HL-60/S4 treated with phorbol 12-myristate 13-acetate at 8.2 ng/mL for 4 days and 3 days (cell line): ENCODE measurements around the gene TAS2R20.
"Not testable (repeated sequence)": the region's sequence is repeated elsewhere in the genome, so short reads cannot be mapped to it uniquely, and the experiment has no call there.

Experiments
- in situ Hi-C: fragments of 300-500 bp; cut with MboI; formaldehyde crosslinking; loops from 2 replicates; pipeline ENCODE4 v1.15.0; 2022; ENCODE audit warnings: low sequenced_read_pairs

The TAS2R20 gene, protein sequence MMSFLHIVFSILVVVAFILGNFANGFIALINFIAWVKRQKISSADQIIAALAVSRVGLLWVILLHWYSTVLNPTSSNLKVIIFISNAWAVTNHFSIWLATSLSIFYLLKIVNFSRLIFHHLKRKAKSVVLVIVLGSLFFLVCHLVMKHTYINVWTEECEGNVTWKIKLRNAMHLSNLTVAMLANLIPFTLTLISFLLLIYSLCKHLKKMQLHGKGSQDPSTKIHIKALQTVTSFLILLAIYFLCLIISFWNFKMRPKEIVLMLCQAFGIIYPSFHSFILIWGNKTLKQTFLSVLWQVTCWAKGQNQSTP

GRCh38 chr12:10998204-10998603, at the start of gene TAS2R20:
Gene TAS2R20, minus strand, starts transcription at chr12:10998304. Its CDS starts 429 bp downstream, at chr12:10997875.
- in situ Hi-C loops, result no loop called here

GRCh38 chr12:11041366-11041765, 43.3 kb upstream of the TAS2R20 start:
- in situ Hi-C loops, result not testable (repeated sequence)

- in situ Hi-C loops, result no loop called here
These were observed 42.1 kb upstream of the TAS2R20 start for GRCh38 chr12:11040162-11040561.

- in situ Hi-C loops, result no loop called here
These were observed 41.1 kb upstream of the TAS2R20 start for GRCh38 chr12:11039171-11039570.

DNA sequence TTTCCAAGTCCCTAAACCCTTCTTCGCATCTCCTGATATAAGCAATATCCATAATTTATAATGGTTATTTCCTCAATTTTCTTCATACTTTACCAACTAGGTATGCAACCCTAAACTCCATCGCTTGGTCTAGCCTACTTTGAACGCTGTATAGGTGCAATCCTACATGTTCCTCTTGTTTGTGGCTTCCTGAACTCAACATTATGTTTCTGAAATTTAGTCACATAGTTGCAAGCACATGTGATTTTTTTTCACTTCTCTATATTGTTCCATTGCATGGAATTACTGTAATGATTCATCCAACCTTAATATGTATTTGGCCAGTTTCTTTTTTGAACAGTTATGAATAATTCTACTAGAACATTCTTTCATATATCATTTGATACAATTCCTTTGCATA, 35.9 kb upstream of the TAS2R20 start:
- in situ Hi-C loops, result not testable (repeated sequence)

DNA sequence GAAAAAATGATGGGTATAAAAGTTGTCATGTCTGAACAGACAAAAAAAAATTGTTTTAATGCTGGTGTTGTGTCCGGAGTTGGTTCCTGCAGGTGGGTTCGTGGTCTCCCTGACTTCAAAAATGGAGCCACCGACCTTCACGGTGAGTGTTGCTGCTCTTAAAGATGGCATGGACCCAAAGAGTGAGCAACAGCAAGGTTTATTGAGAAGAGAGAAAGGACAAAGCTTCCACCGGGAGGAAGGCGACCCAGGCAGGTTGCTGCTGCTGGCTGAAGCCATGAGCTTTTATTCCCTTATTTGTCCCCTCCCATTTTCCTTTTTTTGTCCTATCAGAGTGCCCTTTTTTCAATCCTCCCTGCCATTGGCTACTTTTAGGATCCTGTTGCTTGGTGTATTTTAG, 33.2 kb upstream of the TAS2R20 start, which contains the start of gene TAS2R31:
Gene TAS2R31 (minus strand): TSS at position 101 of the 400 bp plus-strand sequence. CDS start 72 bp downstream, at position 29.
- in situ Hi-C loops, result no loop called here

DNA sequence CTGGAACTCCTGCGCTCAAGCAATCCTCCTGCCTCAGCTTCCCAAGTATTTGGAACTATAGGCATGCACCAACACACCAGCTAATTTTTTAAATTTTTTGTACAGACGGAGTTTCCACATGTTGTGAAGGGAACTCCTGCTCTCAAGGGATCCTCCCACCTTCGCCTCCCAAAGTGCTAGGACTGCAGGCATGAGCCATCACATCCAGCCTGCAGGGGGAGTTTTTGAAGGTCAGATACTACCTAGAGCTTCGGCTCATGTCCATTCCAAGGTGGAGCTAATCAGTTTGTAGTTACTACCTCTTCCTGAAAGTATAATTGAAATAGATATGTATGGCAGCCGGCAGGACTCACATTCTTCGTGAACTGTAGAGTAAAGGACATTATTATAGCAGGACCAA, 28.0 kb upstream of the TAS2R20 start:
- in situ Hi-C loops, result no loop called here

- in situ Hi-C loops, result no loop called here
These were observed 25.3 kb upstream of the TAS2R20 start for GRCh38 chr12:11023387-11023786.

- in situ Hi-C loops, result no loop called here
These were observed 24.4 kb upstream of the TAS2R20 start, which contains the start of gene TAS2R19 for GRCh38 chr12:11022520-11022919. Gene TAS2R19, minus strand, starts transcription at chr12:11022620. Its CDS starts 49 bp downstream, at chr12:11022571.

- in situ Hi-C loops, result loop anchor here (5.0 kb wide), 1 partner anchor 55 kb away; no protein-coding TSS in a partner anchor
These were observed 18.8 kb upstream of the TAS2R20 start for GRCh38 chr12:11016937-11017336.

DNA sequence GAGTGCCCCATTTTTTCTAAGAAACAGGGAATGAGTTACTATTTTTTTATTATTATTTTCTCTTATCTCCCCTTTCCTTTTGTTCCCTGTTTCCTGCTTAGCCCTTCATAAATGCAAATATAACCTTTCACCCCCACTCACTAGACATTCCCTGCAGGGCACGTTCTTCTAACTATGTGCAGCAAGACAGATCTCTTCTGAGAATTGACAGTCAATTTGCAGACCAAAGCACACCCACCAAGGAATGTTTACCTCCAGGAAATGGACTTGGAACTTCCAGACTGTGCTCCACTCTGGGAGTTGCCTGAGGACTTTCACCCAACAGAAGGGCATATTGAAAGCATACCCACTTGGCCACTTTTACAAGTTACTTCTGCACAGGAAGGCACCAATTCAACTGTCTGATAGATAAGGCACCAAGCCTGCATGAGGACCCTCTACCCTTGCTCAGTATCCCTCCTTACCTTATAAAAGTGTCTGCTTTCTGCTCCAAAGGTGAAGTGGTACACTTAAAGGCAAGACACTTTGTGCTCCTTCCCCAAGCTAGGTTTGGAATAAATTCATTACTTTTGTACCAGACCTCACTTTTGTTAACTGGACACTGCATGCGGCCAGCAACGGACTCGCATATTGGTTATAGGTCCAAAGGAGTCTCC, 17.8 kb upstream of the TAS2R20 start:
- in situ Hi-C loops, result loop anchor here (5.0 kb wide), 1 partner anchor 56 kb away; no protein-coding TSS in a partner anchor

DNA sequence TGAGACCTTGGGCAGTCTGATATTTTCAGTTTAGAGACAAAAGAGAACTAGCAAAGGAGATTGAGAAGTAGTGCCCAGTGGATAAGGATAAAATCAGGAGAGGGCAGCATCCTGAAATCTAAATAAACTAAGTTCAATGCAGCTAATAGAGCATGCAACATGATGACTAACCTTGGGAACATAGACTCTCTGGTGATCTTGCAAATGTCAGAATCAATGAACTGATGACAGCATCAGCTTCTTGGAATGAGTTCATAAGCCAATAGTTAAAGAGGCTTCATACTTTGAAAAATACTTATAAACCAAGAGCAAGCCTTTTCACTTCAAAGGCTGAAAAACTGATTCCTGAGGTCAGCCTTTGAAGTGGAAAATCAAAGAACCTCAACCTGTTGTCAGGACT, 16.1 kb upstream of the TAS2R20 start:
- in situ Hi-C loops, result no loop called here

GRCh38 chr12:11007608-11008007, 9.5 kb upstream of the TAS2R20 start:
- in situ Hi-C loops, result no loop called here

- in situ Hi-C loops, result no loop called here
These were observed 3.8 kb downstream of the TAS2R20 start for GRCh38 chr12:10994307-10994706.

GRCh38 chr12:10989107-10989506, 9.0 kb downstream of the TAS2R20 start:
- in situ Hi-C loops, result no loop called here

GRCh38 chr12:10986812-10987211, 11.3 kb downstream of the TAS2R20 start, which contains the start of gene TAS2R50:
Gene TAS2R50, minus strand, starts transcription at chr12:10986912. Its CDS starts 52 bp downstream, at chr12:10986860.
- in situ Hi-C loops, result no loop called here

DNA sequence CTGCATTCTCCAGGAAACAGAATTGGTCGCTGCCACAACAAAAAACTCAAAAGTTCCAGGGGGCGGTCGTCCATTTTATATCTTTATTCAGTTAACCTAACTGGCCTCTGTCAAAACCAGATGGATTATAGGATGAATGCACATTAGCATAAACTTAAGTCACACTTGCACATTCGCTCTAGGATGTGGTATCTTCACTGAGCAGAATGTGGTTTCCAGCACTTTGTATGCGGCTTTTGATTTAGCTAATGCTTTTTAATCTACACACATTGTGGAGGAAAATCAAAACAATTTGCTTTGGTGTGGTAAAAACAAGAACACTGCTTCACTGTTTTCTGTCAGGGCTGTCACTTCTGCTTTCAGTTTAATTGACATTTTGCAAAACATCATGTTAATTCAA, 15.9 kb downstream of the TAS2R20 start:
- in situ Hi-C loops, result no loop called here

DNA sequence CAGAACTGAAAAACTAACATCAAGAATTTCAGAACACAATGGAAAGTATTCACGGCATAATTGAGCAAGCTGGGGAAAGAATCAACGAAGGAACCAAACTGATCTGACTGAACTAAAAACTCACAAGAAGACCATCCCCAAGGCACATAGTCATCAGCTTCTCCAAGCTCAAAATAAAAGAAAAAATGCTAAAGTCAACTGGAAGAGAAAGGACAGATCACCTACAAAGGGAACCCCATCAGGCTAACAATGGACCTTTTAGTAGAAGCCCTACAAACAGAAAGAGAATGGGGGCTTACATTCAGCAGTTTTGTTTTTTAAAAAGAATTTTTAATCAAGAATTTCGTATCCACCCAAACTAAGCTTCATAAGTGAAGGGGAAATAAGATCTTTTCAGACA, 23.1 kb downstream of the TAS2R20 start:
- in situ Hi-C loops, result no loop called here

DNA sequence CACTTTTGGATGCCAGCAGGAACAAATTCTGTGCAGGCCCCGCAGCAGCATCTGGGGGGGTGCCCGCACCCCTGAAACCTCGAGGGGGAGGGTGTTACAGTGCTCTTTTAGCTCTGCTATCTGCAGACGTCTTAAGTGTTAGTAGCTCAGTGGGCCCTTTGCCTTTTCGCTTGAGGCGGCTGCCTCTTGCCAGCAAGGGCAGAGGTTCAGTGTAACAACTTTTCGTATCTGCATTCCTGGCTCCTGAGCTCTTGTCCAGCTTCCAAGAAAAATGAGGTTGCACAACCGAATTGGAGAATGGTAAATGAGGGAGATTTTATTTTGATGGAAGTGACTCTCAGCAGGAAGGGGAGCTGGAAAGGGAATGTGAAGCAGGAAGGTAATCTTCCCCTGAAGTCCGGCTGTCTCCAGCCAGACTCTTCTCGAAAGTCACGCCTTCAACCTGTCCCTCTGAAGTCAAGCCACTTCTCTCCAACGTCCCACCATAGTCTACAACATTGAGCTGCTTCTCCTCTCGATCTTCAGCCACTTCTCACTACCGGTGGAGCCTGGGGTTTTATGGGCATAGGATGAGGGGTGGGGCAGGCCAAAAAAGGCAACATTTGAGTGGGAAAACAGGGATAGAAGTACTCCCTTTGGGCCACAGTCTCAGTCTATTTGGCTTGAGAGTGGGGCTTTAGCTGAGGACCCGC, 29.2 kb downstream of the TAS2R20 start:
- in situ Hi-C loops, result no loop called here

- in situ Hi-C loops, result no loop called here
These were observed 30.7 kb downstream of the TAS2R20 start for GRCh38 chr12:10967409-10967808.

DNA sequence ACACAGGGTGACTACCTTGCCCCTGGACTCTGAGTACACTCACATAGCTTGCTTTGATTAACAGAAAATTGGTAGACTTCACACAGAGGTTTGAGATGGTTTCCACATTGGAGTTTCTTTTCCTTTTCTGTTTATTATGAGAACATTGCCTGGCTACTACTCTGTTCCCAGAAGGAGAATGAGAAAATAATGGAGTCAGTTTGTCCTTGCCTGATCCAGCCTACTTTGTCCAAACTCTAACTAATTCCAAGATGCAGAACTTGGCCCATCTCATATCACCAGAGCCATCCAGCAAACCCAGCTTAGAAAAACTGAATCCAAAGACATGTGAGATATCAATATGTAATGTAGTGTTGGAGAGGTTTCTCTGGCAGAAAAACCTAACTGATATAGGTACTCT, 31.8 kb downstream of the TAS2R20 start:
- in situ Hi-C loops, result no loop called here
